H1 (cell line): ENCODE data around the gene LMBR1. TPM values are rescaled to one million over a fixed set of nuclear protein-coding genes. Genes with fewer than 3 reads are reported as not detected.

ENCODE experiments used
- CTCF ChIA-PET: fragments of 300-600 bp; sonication (Branson Sonifier 250); formaldehyde crosslinking; loops from one replicate; lab custom pipeline; 2021; ENCODE audit not compliant: partially characterized antibody; lab: Charles Lee
- POLR2A ChIA-PET: fragments of 300-600 bp; sonication (Branson Sonifier 250); formaldehyde crosslinking; loops from one replicate; lab custom pipeline; 2021; ENCODE audit warnings: inconsistent platforms; ENCODE audit not compliant: partially characterized antibody; lab: Charles Lee
- DNase-seq, 2 experiments: peaks; one replicate each; pipeline versions ENCODE4 v3.0.0 to v3.0.0-alpha.2; 2010 to 2022; ENCODE audit warnings: low spot score in 2 of 2, low read depth in 1 of 2, mixed read lengths in 1 of 2
- FAIRE-seq: peaks from 2 replicates; lab custom pipeline; 2011; peaks lifted over from hg19 to GRCh38; lab: Jason Lieb, UNC
- H2AFZ ChIP-seq: 2 replicates; pipeline ENCODE4 v1.8.1; 2012; ENCODE audit warnings: low read length, inconsistent platforms
- H2AK5ac ChIP-seq: 2 replicates; pipeline ENCODE4 v1.6.1; 2013; ENCODE audit warnings: low read depth, low read length
- H2BK120ac ChIP-seq: replicated peaks from 2 replicates; pipeline ENCODE3; 2013; ENCODE audit warnings: low read depth, low read length, inconsistent platforms
- H2BK12ac ChIP-seq: 2 replicates; pipeline ENCODE4 v1.6.1; 2013; ENCODE audit warnings: low read depth, low read length
- H2BK15ac ChIP-seq: 2 replicates; pipeline ENCODE4 v1.6.1; 2013; ENCODE audit warnings: low read length
- H2BK20ac ChIP-seq: 2 replicates; pipeline ENCODE4 v1.6.1; 2013; ENCODE audit warnings: low read length
- H2BK5ac ChIP-seq: 2 replicates; pipeline ENCODE4 v1.6.1; 2013; ENCODE audit warnings: low read depth, low read length
- H3K14ac ChIP-seq: 2 replicates; pipeline ENCODE4 v1.6.1; 2013; ENCODE audit warnings: inconsistent platforms; ENCODE audit not compliant: insufficient read length
- H3K18ac ChIP-seq: 2 replicates; pipeline ENCODE4 v1.6.1; 2013; ENCODE audit warnings: low read length; ENCODE audit errors: extremely low read depth
- H3K23ac ChIP-seq: 2 replicates; pipeline ENCODE4 v1.6.1; 2013; ENCODE audit warnings: inconsistent platforms; ENCODE audit not compliant: insufficient read length
- H3K23me2 ChIP-seq: 2 replicates; pipeline ENCODE4 v1.6.1; 2013; ENCODE audit warnings: low read depth, low read length
- H3K27ac ChIP-seq: 2 replicates; pipeline ENCODE4 v1.6.1; 2011; ENCODE audit warnings: low read depth, low read length, inconsistent platforms
- H3K27me3 ChIP-seq, 4 experiments: replicated peaks in 1 of 4; 1 replicate in 1 of 4; 2 replicates in 3 of 4; pipeline versions ENCODE4 v1.6.1 to v1.8.1; 2011 to 2013; ENCODE audit warnings: low read length in 3 of 4, mild to moderate bottlenecking in 3 of 4, inconsistent platforms in 2 of 4, mixed read lengths in 2 of 4, moderate library complexity in 1 of 4; ENCODE audit not compliant: control insufficient read depth in 3 of 4, insufficient read depth in 3 of 4; ENCODE audit errors: extremely low read depth in 1 of 4
- H3K36me3 ChIP-seq, 4 experiments: 2 replicates each; pipeline versions ENCODE4 v1.6.1 to v1.8.1; 2011 to 2013; ENCODE audit warnings: mild to moderate bottlenecking in 4 of 4, low read length in 3 of 4, moderate library complexity in 2 of 4, control low read depth in 1 of 4, inconsistent platforms in 1 of 4; ENCODE audit not compliant: insufficient read depth in 4 of 4, control insufficient read depth in 2 of 4
- H3K4ac ChIP-seq: replicated peaks from 2 replicates; pipeline ENCODE3; 2013; ENCODE audit warnings: low read length, low read depth, mixed read lengths, inconsistent platforms; ENCODE audit not compliant: insufficient read length
- H3K4me1 ChIP-seq, 4 experiments: replicated peaks in 1 of 4; 1 replicate in 1 of 4; 2 replicates in 3 of 4; pipeline versions ENCODE4 v1.6.1 to v1.8.1; 2011 to 2013; ENCODE audit warnings: low read length in 3 of 4, inconsistent platforms in 2 of 4, mixed read lengths in 1 of 4; ENCODE audit not compliant: insufficient read depth in 4 of 4, control insufficient read depth in 3 of 4
- H3K4me2 ChIP-seq, 2 experiments: 2 replicates each; pipeline versions ENCODE4 v1.6.1 to v1.8.1; 2011 to 2013; ENCODE audit warnings: low read depth in 2 of 2, low read length in 2 of 2, control low read depth in 1 of 2, inconsistent platforms in 1 of 2, mild to moderate bottlenecking in 1 of 2; ENCODE audit not compliant: insufficient read depth in 1 of 2
- H3K4me3 ChIP-seq, 4 experiments: fragments of 200-600, 300-600 bp in 1 of 4; sonication (generic), shearing (Covaris generic), sonication (Bioruptor Twin) in 1 of 4; 2 replicates each; pipeline versions ENCODE4 v1.5.1 to v1.8.1; 2011 to 2016; ENCODE audit warnings: low read length in 4 of 4, low read depth in 3 of 4, control low read depth in 2 of 4, inconsistent platforms in 2 of 4, mild to moderate bottlenecking in 2 of 4, mixed read lengths in 1 of 4, moderate library complexity in 1 of 4; ENCODE audit not compliant: insufficient read depth in 2 of 4; ENCODE audit errors: extremely low read depth in 1 of 4
- H3K56ac ChIP-seq: replicated peaks from 2 replicates; pipeline ENCODE3; 2013; ENCODE audit warnings: low read depth, mild to moderate bottlenecking, mixed read lengths, low read length, inconsistent platforms; ENCODE audit not compliant: insufficient read length
- H3K79me1 ChIP-seq: 2 replicates; pipeline ENCODE4 v1.6.1; 2013; ENCODE audit warnings: low read depth, low read length, control low read depth
- H3K79me2 ChIP-seq, 2 experiments: 2 replicates each; pipeline versions ENCODE4 v1.6.1 to v1.8.1; 2012 to 2013; ENCODE audit warnings: low read length in 2 of 2, mild to moderate bottlenecking in 2 of 2, inconsistent platforms in 1 of 2; ENCODE audit not compliant: insufficient read depth in 2 of 2, control insufficient read depth in 1 of 2
- H3K9ac ChIP-seq, 4 experiments: replicated peaks in 1 of 4; 1 replicate in 1 of 4; 2 replicates in 3 of 4; pipeline versions ENCODE4 v1.6.1 to v1.8.1; 2011 to 2013; ENCODE audit warnings: low read depth in 3 of 4, low read length in 3 of 4, control low read depth in 2 of 4, mild to moderate bottlenecking in 2 of 4, moderate library complexity in 2 of 4, inconsistent platforms in 1 of 4; ENCODE audit errors: extremely low read depth in 1 of 4
- H3K9me3 ChIP-seq, 2 experiments: 2 replicates each; pipeline versions ENCODE4 v1.6.1 to v1.8.1; 2012 to 2013; ENCODE audit warnings: mild to moderate bottlenecking in 2 of 2, moderate library complexity in 2 of 2, control low read depth in 1 of 2, inconsistent platforms in 1 of 2, low read depth in 1 of 2, low read length in 1 of 2, mixed read lengths in 1 of 2; ENCODE audit not compliant: insufficient read depth in 2 of 2
- H4K20me1 ChIP-seq, 2 experiments: replicated peaks in 1 of 2; 2 replicates each; pipeline versions ENCODE3 to v1.8.1; 2011 to 2013; ENCODE audit warnings: inconsistent platforms in 2 of 2, low read length in 2 of 2, mild to moderate bottlenecking in 1 of 2; ENCODE audit not compliant: insufficient read depth in 2 of 2, control insufficient read depth in 1 of 2
- H4K5ac ChIP-seq: 2 replicates; pipeline ENCODE4 v1.6.1; 2013; ENCODE audit warnings: low read length, low read depth, mixed read lengths, inconsistent platforms; ENCODE audit not compliant: insufficient read length
- H4K8ac ChIP-seq: 2 replicates; pipeline ENCODE4 v1.8.0; 2013; ENCODE audit warnings: mild to moderate bottlenecking, moderate library complexity, low read length, inconsistent platforms; ENCODE audit not compliant: insufficient read depth; ENCODE audit errors: extremely low read depth
- H4K91ac ChIP-seq: replicated peaks from 2 replicates; pipeline ENCODE3; 2013; ENCODE audit warnings: low read length, mixed read lengths, inconsistent platforms; ENCODE audit not compliant: insufficient read length
- BRCA1 ChIP-seq: IDR thresholded peaks from 2 replicates; pipeline ENCODE4 v1.6.1; 2012; ENCODE audit warnings: low read depth, low read length, improper control_type of control experiment
- CBX5 ChIP-seq: fragments of 300-800, 300-1000 bp; sonication (generic); IDR thresholded peaks from 2 replicates; pipeline ENCODE4 v1.7.1; 2016; ENCODE audit warnings: antibody characterized with exemption, low read length, low read depth
- CREB1 ChIP-seq: IDR thresholded peaks from 2 replicates; pipeline ENCODE4 v1.6.1; 2012; ENCODE audit warnings: inconsistent platforms
- POLR2A ChIP-seq, 2 experiments: IDR thresholded peaks; 1 replicate in 1 of 2; 2 replicates in 1 of 2; pipeline ENCODE4 v1.6.1; 2011; ENCODE audit warnings: low read depth in 2 of 2, low read length in 2 of 2, mild to moderate bottlenecking in 2 of 2; ENCODE audit errors: control extremely low read depth in 1 of 2
- POLR2AphosphoS5 ChIP-seq: IDR thresholded peaks from 2 replicates; pipeline ENCODE4 v1.6.1; 2011; ENCODE audit warnings: low read depth, low read length
- RXRA ChIP-seq: IDR thresholded peaks from 2 replicates; pipeline ENCODE4 v1.6.1; 2011; ENCODE audit warnings: low read depth, mild to moderate bottlenecking, low read length, moderate library complexity; ENCODE audit not compliant: insufficient read depth
- SAP30 ChIP-seq: fragments of 300-600 bp; sonication (generic); IDR thresholded peaks from 2 replicates; pipeline ENCODE4 v1.7.1; 2012; ENCODE audit warnings: low read length, moderate library complexity, mild to moderate bottlenecking, inconsistent platforms; ENCODE audit not compliant: insufficient read depth, insufficient replicate concordance
- SUZ12 ChIP-seq: fragments of 200-600 bp; sonication (generic); IDR thresholded peaks from 2 replicates; pipeline ENCODE4 v1.6.1; 2012; ENCODE audit warnings: mild to moderate bottlenecking, inconsistent platforms, low read length, moderate library complexity, mixed read lengths
- TBP ChIP-seq: IDR thresholded peaks from 2 replicates; pipeline ENCODE4 v1.6.1; 2011; ENCODE audit warnings: low read depth, low read length, improper control_type of control experiment
- WGBS, 2 experiments: shearing (Covaris generic) in 1 of 2; methylation state at CpG; one replicate each; pipeline versions ENCODE4 v1.1.6 to v1.1.7; 2013 to 2015; ENCODE audit warnings: low lambda C conversion rate in 2 of 2, mixed read lengths in 2 of 2, inconsistent platforms in 1 of 2, low coverage in 1 of 2, missing lambda C conversion rate in 1 of 2; ENCODE audit not compliant: insufficient replicate concordance in 2 of 2, insufficient coverage in 1 of 2, insufficient read length in 1 of 2; ENCODE audit errors: extremely low coverage in 1 of 2, missing lambda C conversion rate in 1 of 2; 5-methylcytosine and 5-hydroxymethylcytosine counted together
- polyA plus RNA-seq, 7 experiments: library from polyadenylated mRNA; depleted of rRNA in 3 of 7; stranded (reverse) in 5 of 7; unstranded in 2 of 7; fragments of >200 nt in 5 of 7; fragments of 200-250 nt in 2 of 7; gene quantifications; 1 replicate in 5 of 7; 2 replicates in 1 of 7; 4 replicates in 1 of 7; pipeline versions ENCODE4 v1.2.1 to v1.2.3, GENCODE V29; 2011 to 2013; ENCODE audit warnings: missing spikeins in 2 of 7, mixed read lengths in 2 of 7
- total RNA-seq: library from RNA; stranded (reverse); fragmentation: NEBNext Ultra II Directional; extraction: Animal tissue kit (Norgen Biotek cat#: 25700); gene quantifications from 2 replicates; pipeline ENCODE4 v1.2.1, GENCODE V29; 2021
- TF ChIP-seq, protein P1 (sequence below): IDR thresholded peaks from 2 replicates; pipeline ENCODE4 v1.6.1; 2012; ENCODE audit warnings: low read length, inconsistent platforms

LMBR1 gene
- total and polyA plus RNA-seq, 2 of the 8 experiments (the other 6 are each of a cell fraction or from before 2014, with no cell fraction given), result 15.1 to 70.4 TPM

DNA sequence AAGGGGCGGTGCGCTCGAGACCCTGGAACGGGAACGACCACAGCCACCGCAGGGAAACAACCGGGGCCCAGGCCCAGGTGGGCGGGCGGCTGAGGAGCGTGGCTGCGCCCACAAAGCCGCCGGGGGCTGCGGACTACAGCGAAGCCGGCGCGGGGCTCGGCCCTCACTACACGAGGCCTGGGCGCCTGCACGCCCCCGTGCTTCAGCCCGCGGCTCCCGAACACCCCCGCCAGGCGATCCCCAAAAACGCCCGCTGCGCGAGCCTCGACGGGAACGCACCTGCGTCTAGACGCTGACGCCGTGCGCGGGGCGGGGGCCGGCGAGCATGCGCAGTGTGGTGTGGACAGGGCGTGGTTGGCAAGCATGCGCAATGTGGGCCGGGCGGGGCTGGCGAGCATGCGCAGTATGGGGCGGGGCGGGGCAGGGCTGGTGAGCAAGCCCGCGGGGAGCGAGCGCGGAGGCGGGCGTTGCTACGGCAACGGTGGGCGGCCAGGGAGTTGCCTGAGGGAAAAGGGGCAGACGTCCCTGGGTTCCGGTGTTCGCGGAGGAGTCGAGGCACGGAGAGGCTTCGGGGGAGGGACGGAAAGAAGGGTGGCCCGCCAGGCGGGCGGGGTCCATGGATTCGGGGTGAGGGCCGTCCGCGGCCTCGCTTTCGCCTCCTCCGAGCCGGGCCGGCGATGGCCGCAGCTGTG is 252.6 kb downstream of the LMBR1 start, which contains the start of gene RNF32:
RNF32 (plus strand) TSS at position 518 of the 692 bp plus-strand sequence. CDS start 3,104 bp downstream, outside the sequence.
- Histone ChIP-seq H3K79me2 (peaks cover 3 to 9% of the 10 kb centered on the region in 2 experiments; a peak in 3 of 4 replicates), H3K27me3 (peaks cover 0 to 9% (median 7%) of the 10 kb centered on the region in 4 experiments; a peak in 5 of 7 replicates), H2BK20ac (no peak within 1 kb of the TSS), H3K79me1 (no peaks in the 10 kb centered on the region), H3K56ac (peak within 1 kb of the TSS; percentile 14), H2BK15ac (peak within 1 kb of the TSS; percentile 40; the same call in 1 of the 2 replicates), H2BK5ac (peak within 1 kb of the TSS; percentile 54; the same call in 1 of the 2 replicates), H3K9ac (peak within 1 kb of the TSS; percentile 57 to 86 (median 70)), H2BK120ac (no peak within 1 kb of the TSS), H4K5ac (peak within 1 kb of the TSS; percentile 48), H2AK5ac (peak within 1 kb of the TSS; percentile 89; the same call in 1 of the 2 replicates), H3K9me3 (peaks cover 0 to 6% of the 10 kb centered on the region in 2 experiments; a peak in 1 of 4 replicates), H4K20me1 (no peaks in the 10 kb centered on the region), H2BK12ac (peak within 1 kb of the TSS; percentile 17; the same call in 1 of the 2 replicates), H3K27ac (peak within 1 kb of the TSS; percentile 82), H4K91ac (peak within 1 kb of the TSS; percentile 62), H4K8ac (peak within 1 kb of the TSS; percentile 96), H3K36me3 (no peaks in the 10 kb centered on the region), H3K4ac (peak within 1 kb of the TSS; percentile 76), H3K14ac (no peak within 1 kb of the TSS), H2AFZ (peak within 1 kb of the TSS; percentile 90), H3K23me2 (peaks cover 7% of the 10 kb centered on the region; the same call in 1 of the 2 replicates), H3K4me2 (peak within 1 kb of the TSS; percentile 82 to 86), H3K4me3 (peak within 1 kb of the TSS; percentile 57 to 78 (median 72)), H3K23ac (no peak within 1 kb of the TSS), H3K4me1 (peaks cover 0 to 8% (median 2%) of the 10 kb centered on the region in 4 experiments; a peak in 5 of 7 replicates), H3K18ac (peak within 1 kb of the TSS; percentile 93)
- DNase-seq (peak; percentile 89 to 99), FAIRE-seq (no peak)
- CTCF ChIA-PET, result interaction anchor here (0.8 to 1.6 kb wide), 4 partner anchors 10 to 195 kb away, joined by 3 to 10 read pairs (median 3); no protein-coding TSS in a partner anchor
- POLR2A ChIA-PET, result interaction anchor here (0.6 to 1.4 kb wide), 4 partner anchors 10 to 944 kb away, joined by 3 to 6 read pairs (median 4); no protein-coding TSS in a partner anchor
- 6% methylated on average over 27 of the region's 85 CpGs; no CpG with 5 or more reads in 1 of the 2 experiments for WGBS, 2 experiments
- TF ChIP-seq SUZ12 (no peak), BRCA1 (no peak), CBX5 (no peak), POLR2A (IDR thresholded peaks at IDR 0.05; ENCODE audit: control extremely low read depth in 1 of 2, low read depth in 2 of 2, low read length in 2 of 2) (peak in 1 of 2 experiments; percentile 76; a peak in 2 of 3 replicates), POLR2AphosphoS5 (no peak; the same call in 1 of the 2 replicates), RXRA (no peak), CREB1 (peak; percentile 73), TBP (no peak), SAP30 (no peak)
- TF ChIP-seq, protein P1, sequence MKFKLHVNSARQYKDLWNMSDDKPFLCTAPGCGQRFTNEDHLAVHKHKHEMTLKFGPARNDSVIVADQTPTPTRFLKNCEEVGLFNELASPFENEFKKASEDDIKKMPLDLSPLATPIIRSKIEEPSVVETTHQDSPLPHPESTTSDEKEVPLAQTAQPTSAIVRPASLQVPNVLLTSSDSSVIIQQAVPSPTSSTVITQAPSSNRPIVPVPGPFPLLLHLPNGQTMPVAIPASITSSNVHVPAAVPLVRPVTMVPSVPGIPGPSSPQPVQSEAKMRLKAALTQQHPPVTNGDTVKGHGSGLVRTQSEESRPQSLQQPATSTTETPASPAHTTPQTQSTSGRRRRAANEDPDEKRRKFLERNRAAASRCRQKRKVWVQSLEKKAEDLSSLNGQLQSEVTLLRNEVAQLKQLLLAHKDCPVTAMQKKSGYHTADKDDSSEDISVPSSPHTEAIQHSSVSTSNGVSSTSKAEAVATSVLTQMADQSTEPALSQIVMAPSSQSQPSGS, result no peak
